SIG-M5 (cell line): ENCODE measurements around the gene KCNG2.

Experiments used
- DNase-seq: peaks from one replicate; lab custom pipeline; 2025; lab: John Stamatoyannopoulos, UW

The KCNG2 gene

DNA sequence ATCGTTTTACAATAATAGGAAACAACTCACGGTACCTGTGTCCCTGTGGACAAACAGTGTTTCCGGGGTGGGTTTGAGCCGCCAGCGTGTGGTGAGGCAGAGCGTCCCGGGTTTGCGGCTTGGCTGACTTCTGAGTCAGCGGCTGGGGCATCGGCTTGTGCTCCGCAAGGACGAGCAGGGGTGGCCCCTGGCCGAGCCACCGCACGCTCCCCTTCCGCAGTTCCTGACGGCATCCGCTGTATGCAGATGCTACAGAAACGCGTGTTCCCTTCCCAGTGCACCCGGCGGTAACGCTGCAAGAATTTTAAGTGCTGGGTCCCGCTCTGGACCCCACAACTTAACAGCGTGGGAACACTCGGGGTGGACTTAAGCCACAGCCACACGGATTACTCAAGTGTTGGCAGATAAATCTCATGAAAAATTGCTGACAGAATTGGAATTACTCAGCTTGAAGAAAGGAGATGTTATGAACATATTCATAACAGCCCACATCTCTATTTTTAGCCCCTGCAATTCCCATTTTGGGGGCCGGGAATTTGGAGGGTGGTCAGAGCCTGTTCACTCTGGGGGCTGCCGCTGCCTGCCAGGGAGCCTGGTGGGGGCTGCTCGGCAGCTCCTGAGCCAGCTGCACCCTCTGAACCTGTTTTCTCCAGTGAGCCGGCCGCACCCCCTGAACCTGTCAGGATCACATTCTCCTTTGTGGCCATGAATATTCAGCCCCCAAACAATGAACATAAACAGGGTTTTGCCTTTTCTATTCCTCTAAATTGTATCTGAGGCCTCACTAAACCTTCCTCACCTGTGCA is 12.6 kb upstream of the KCNG2 start:
- DNase-seq: no peak

DNA sequence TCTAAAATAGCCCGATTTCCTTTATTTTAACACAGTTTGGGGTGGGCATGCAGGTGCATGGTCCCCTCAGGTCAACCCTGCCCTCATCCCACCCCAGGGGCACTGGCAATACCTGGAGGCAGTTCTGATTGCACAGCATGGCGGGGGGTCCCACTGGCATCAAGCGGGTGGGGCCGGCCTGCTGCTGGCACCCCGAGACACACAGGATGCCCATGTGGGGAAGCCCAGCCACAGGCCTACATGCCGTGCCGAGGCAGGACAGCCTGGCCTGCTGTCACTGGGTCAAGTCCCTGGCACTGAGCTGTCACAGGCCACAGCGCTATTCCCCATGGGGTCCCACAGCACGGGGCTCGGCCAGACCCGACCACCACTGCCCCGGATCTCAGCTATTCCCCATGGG is 11.9 kb upstream of the KCNG2 start:
- DNase-seq: no peak

DNA sequence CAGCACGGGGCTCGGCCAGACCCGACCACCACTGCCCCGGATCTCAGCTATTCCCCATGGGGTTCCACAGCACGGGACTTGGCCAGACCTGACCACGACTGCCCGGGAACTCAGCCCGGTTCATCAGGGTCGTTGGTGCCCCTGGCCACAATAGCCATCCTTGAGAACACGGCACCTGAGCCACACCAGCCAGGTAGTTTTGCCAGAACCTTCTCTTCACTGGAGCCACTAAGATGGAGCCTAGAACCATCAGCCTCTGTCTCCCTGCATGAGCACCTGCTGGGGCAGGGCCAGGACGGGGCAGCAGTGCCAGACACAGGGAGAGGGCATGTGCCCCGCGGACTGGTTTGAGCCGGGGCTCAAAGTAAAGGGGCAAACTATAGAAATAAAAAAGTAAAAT is 11.4 kb upstream of the KCNG2 start:
- no peak for DNase-seq

DNA sequence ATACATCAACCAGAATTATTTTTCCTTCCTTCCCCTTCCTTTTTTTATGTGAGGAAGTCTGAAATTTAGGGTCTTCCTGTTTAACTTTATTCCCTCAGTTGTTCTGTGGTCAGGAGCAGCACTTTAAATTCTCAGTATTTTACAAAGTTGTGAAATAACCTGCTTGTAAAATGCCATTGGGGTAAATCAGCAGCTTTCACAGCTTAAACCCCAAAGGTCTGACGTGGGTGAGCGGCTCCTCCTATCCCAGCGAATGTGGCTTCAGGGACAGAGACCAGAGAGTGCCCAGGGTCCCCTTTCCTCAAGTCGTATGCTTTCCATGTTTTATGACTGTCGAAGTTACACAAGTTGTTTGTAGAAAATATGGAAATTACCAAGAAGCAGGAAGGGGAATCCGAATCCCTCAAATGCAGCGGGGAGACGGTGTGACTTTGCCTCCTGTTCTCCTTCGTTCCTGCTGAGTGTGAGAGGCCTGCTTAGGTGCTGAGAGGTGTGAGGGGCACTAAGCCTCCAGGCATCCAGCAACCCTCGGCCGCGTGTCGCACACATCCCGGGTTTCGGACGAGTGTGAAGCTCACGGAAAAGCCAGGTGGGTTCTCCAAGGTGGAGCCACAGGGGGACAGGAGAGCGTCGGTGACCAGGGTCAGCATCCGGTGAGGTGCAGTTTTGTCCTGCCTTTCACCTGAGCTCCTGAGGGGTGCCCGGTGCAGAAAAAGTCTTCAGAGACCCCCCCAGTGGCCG is 10.8 kb upstream of the KCNG2 start:
- no peak for DNase-seq

- DNase-seq: no peak
These were observed 10.2 kb upstream of the KCNG2 start for GRCh38 chr18:79787527-79787864.

DNA sequence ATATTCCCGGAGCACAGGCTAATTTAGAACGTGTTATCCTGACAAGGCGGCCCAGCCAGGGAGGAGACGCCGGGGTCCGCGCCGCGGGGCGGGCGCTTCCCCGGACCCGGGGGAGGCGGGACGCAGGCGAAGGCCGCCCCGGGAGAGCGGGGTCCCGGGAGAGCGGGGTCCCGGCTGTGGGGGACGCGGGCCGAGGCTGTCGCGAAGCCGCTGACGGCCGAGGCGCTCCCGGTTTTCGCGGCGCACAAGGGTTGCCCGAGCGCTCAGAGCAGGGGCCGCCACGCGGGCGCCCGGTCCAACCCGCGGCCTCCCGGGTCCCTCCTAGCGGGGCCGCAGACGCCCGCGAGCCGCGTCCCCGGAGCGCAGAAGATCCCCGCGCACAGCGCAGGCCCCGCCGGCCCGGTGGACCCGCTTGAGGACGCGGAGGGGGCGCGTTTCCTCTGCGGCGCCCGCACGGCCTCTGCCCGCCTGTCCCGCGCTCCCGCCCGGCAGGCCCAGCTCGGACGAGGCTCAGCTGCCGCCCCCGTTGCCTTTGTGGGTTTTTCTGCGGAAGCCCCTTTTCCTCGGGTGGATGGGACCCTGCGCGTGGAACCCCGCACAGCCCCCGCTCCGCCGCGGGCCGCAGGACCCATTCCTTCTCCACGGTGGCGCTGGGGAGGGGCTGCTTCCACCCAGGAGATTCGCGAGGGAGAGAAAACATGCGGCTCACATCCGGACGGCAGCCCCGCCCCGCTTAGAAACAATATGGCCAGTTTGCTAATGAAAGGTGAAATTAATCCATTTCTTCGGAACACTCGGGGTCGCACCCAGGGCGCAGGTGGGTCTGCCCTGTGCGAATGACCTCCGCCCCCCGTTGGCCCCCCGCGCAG is 9.6 kb upstream of the KCNG2 start:
- DNase-seq: no peak

DNA sequence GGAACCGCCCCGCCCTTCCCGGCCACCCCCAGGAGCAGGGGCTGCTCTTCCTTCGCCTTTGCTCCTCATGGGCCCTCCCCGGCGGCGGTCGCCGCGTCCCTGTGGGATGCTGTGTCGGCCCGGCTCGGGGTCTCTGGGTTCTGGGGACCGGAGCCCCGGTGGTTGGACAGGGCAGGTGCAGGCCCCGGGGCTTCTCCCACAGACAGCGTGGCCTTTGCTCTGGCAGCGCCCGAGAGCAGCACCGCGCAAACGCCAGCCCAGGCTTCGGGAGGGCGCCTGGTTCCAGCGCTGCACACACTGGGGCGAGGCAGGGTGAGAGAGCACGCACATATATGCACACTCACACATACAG is 9.0 kb upstream of the KCNG2 start:
- no peak for DNase-seq

- no peak for DNase-seq
These were observed 8.4 kb upstream of the KCNG2 start for GRCh38 chr18:79789091-79789891.

DNA sequence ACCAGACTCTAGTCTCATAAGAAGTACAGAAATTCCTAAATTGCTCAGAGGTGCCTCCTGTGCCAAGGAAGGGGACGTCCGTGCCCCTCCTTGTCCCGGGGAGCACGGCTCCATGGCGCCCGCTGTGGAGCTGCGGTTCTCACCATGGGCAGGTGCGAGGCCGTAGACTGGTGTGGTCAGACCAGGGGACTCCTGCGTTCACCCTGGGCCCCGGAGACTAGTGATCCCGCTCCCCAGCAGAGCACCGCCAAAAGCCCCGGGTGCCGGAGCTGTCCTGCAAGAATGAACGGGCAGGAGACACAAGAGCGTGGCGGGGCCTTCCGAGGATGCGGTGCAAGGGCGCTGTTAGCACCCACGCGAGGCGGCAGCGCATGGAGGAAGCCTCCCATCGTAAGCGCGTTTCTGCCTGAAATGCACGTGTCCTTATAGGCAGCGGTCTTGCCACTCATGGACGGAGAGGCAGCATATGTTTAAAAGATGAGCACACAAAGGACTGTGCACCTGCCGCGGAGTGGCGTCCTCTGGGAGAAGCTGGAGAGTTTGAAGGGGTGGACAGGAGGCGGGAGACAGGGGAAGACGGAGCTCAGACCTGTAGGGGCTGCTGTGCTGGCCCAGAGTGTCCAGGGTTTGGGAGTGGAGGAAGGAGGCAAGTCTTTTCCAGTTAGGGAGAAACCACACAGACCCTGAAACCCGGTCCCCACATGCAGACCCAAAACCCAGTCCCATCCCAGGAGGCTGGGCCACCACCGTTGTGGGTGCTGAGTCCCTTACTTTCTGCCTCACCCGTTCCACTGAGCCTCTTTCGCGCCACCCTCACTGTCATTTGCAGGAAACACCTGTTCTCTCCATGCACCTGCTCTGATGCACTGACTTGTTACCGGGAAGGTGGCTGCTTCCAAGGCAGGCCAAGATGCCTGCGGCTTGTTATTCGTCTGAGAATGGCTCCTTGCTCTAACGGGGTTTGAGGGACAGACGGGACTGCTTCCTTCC is 7.5 kb upstream of the KCNG2 start:
- DNase-seq: no peak

- DNase-seq: peak; percentile 97
These were observed 6.5 kb upstream of the KCNG2 start for GRCh38 chr18:79790996-79791972.

- DNase-seq: no peak
These were observed 5.4 kb upstream of the KCNG2 start for GRCh38 chr18:79792096-79792987.

GRCh38 chr18:79792988-79793355 is 4.8 kb upstream of the KCNG2 start:
- peak; percentile 53 for DNase-seq

- DNase-seq: no peak
These were observed 2.9 kb upstream of the KCNG2 start for GRCh38 chr18:79794846-79795245.

DNA sequence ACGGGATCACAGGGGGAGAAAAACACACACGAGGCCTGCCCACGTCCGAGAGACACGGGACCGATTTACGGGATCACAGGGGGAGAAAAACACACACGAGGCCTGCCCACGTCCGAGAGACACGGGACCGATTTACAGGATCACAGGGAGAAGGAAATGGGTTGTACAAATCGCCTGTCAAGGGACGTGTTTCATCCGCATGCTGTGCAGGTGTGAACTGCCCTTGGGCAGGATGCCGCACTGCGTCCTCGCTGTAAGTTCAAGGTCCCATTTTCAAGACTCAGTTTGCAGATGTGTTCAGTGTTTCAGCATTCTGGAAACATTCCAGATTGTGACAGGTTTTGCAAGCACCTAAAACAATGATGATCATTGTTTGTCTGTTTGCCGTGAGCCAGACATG is 2.3 kb upstream of the KCNG2 start:
- no peak for DNase-seq

DNA sequence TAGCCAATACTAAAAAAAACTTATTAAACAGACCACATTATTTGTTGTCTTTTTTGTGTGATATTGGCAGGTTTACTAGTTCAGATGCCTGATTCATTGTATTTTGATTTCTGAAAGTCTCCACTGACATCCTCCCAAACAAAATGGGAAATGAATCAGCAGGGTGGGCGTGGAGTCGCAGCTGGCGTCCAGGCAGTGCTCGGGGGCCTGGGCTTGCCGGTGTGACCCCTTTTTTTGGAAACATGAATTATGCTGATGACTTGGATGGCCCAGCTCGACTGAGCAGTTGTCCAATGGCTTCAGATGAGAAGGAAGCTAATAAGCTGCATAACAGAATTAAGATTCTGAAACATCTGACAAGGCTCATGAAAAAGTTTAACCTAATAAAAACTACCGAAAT is 1.7 kb upstream of the KCNG2 start:
- DNase-seq: no peak

GRCh38 chr18:79796531-79797405 is 970 bp upstream of the KCNG2 start:
- no peak for DNase-seq

GRCh38 chr18:79798346-79798998 is 734 bp downstream of the KCNG2 start:
- no peak for DNase-seq
